ENCODE results near the gene CDKL4.

- no peak for TF ChIP-seq SNAI2 (CRISPR knock-in tag; IDR thresholded peaks at IDR 0.05)
- TF ChIP-seq ZFP30 (CRISPR knock-in tag; IDR thresholded peaks at IDR 0.05): no peak
- TF ChIP-seq ARNTL (CRISPR knock-in tag; IDR thresholded peaks at IDR 0.05; ENCODE audit: borderline replicate concordance, low read depth): no peak
- no peak for TF ChIP-seq TCF4 (CRISPR knock-in tag; IDR thresholded peaks at IDR 0.05; ENCODE audit: borderline replicate concordance)
- TF ChIP-seq CREB5 (CRISPR knock-in tag; IDR thresholded peaks at IDR 0.05; ENCODE audit: low read depth): no peak
- no peak for TF ChIP-seq ZNF70 (CRISPR knock-in tag; IDR thresholded peaks at IDR 0.05)
- no peak for TF ChIP-seq OSR1 (CRISPR knock-in tag; IDR thresholded peaks at IDR 0.05)
- TF ChIP-seq ISL1 (CRISPR knock-in tag; IDR thresholded peaks at IDR 0.05): no peak
- no peak for TF ChIP-seq RARB (CRISPR knock-in tag; IDR thresholded peaks at IDR 0.05)
- no peak for TF ChIP-seq PPARA (CRISPR knock-in tag; IDR thresholded peaks at IDR 0.05; ENCODE audit: borderline replicate concordance)
- TF ChIP-seq ZFP3 (CRISPR knock-in tag; IDR thresholded peaks at IDR 0.05): no peak
Measured at GRCh38 chr2:39178756-39179155, 65.0 kb downstream of the CDKL4 start.

Measured in SK-N-SH treated with all-trans-retinoic acid at 6 μM for 48 hours (cell line).